H9 (cell line): ENCODE results near the gene SLC17A3. TPM values are rescaled to one million over a fixed set of nuclear protein-coding genes. Genes with fewer than 3 reads are reported as not detected.

Source experiments
- DNase-seq: peaks from one replicate; pipeline ENCODE4 v3.0.0-alpha.2; 2017
- H2AFZ ChIP-seq: one replicate; pipeline ENCODE4 v1.6.1; 2013; ENCODE audit warnings: mild to moderate bottlenecking, low read length, control low read depth, moderate library complexity
- H2AK5ac ChIP-seq: 2 replicates; pipeline ENCODE4 v1.6.1; 2013; ENCODE audit warnings: low read length, control low read depth, mixed read lengths; ENCODE audit not compliant: insufficient read length
- H2BK120ac ChIP-seq: one replicate; pipeline ENCODE4 v1.6.1; 2013; ENCODE audit warnings: low read depth, mild to moderate bottlenecking, low read length, control low read depth, inconsistent platforms; ENCODE audit not compliant: poor library complexity, severe bottlenecking
- H2BK12ac ChIP-seq: 2 replicates; pipeline ENCODE4 v1.6.1; 2013; ENCODE audit warnings: low read length, control low read depth, mixed read lengths, low read depth; ENCODE audit not compliant: insufficient read length
- H2BK15ac ChIP-seq: 2 replicates; pipeline ENCODE4 v1.6.1; 2013; ENCODE audit warnings: low read depth, low read length, control low read depth
- H2BK20ac ChIP-seq: one replicate; pipeline ENCODE4 v1.6.1; 2013; ENCODE audit warnings: low read depth, mild to moderate bottlenecking, low read length, control low read depth, inconsistent platforms; ENCODE audit not compliant: poor library complexity, severe bottlenecking
- H2BK5ac ChIP-seq: 2 replicates; pipeline ENCODE4 v1.6.1; 2013; ENCODE audit warnings: low read length, control low read depth, mixed read lengths; ENCODE audit not compliant: insufficient read length
- H3K14ac ChIP-seq: 2 replicates; pipeline ENCODE4 v1.6.1; 2013; ENCODE audit warnings: low read length, control low read depth; ENCODE audit not compliant: insufficient read depth
- H3K18ac ChIP-seq: 2 replicates; pipeline ENCODE4 v1.6.1; 2013; ENCODE audit warnings: low read depth, mild to moderate bottlenecking, mixed read lengths, low read length, control low read depth; ENCODE audit not compliant: insufficient read length
- H3K23ac ChIP-seq: 2 replicates; pipeline ENCODE4 v1.6.1; 2013; ENCODE audit warnings: low read length, control low read depth, mixed read lengths, low read depth; ENCODE audit not compliant: insufficient read length
- H3K23me2 ChIP-seq: 2 replicates; pipeline ENCODE4 v1.6.1; 2013; ENCODE audit warnings: low read depth, mild to moderate bottlenecking, mixed read lengths, low read length, control low read depth; ENCODE audit not compliant: insufficient read length, poor library complexity, severe bottlenecking
- H3K27ac ChIP-seq: 2 replicates; pipeline ENCODE4 v1.5.1; 2013; ENCODE audit warnings: low read length, control low read depth, mixed read lengths, low read depth; ENCODE audit not compliant: insufficient read length
- H3K27me3 ChIP-seq: 2 replicates; pipeline ENCODE4 v1.6.1; 2013; ENCODE audit warnings: low read length, control low read depth, inconsistent platforms; ENCODE audit not compliant: insufficient read depth
- H3K4ac ChIP-seq: 2 replicates; pipeline ENCODE4 v1.6.1; 2013; ENCODE audit warnings: low read depth, mild to moderate bottlenecking, control low read depth, inconsistent platforms, low read length, moderate library complexity
- H3K4me1 ChIP-seq: 2 replicates; pipeline ENCODE4 v1.6.1; 2013; ENCODE audit warnings: low read length, control low read depth, inconsistent platforms; ENCODE audit not compliant: insufficient read depth
- H3K4me2 ChIP-seq: 2 replicates; pipeline ENCODE4 v1.6.1; 2013; ENCODE audit warnings: low read length, control low read depth, mixed read lengths; ENCODE audit not compliant: insufficient read length, insufficient read depth
- H3K56ac ChIP-seq: 2 replicates; pipeline ENCODE4 v1.6.1; 2013; ENCODE audit warnings: low read depth, mild to moderate bottlenecking, mixed read lengths, low read length, control low read depth; ENCODE audit not compliant: insufficient read length
- H3K79me1 ChIP-seq: 2 replicates; pipeline ENCODE4 v1.6.1; 2013; ENCODE audit warnings: low read depth, mild to moderate bottlenecking, moderate library complexity, low read length, control low read depth, inconsistent platforms; ENCODE audit not compliant: insufficient read depth, poor library complexity, severe bottlenecking
- H3K79me2 ChIP-seq: 2 replicates; pipeline ENCODE4 v1.6.1; 2013; ENCODE audit warnings: low read length, control low read depth, inconsistent platforms; ENCODE audit not compliant: insufficient read depth
- H3K9ac ChIP-seq: 2 replicates; pipeline ENCODE4 v1.6.1; 2013; ENCODE audit warnings: low read length, control low read depth, mixed read lengths; ENCODE audit not compliant: insufficient read length; ENCODE audit errors: extremely low read depth
- H3K9me3 ChIP-seq: one replicate; pipeline ENCODE4 v1.6.1; 2013; ENCODE audit warnings: low read depth, low read length, inconsistent platforms; ENCODE audit not compliant: control insufficient read depth
- H3T11ph ChIP-seq: one replicate; pipeline ENCODE4 v1.6.1; 2013; ENCODE audit warnings: mild to moderate bottlenecking, low read length, control low read depth, inconsistent platforms
- H4K20me1 ChIP-seq: one replicate; pipeline ENCODE4 v1.6.1; 2013; ENCODE audit not compliant: control insufficient read depth, insufficient read length, insufficient read depth
- H4K5ac ChIP-seq: 2 replicates; pipeline ENCODE4 v1.6.1; 2013; ENCODE audit warnings: low read depth, mild to moderate bottlenecking, mixed read lengths, low read length, control low read depth; ENCODE audit not compliant: insufficient read length
- H4K8ac ChIP-seq: replicated peaks from 2 replicates; pipeline ENCODE4 v1.6.1; 2013; ENCODE audit warnings: low read length, control low read depth, mixed read lengths, low read depth; ENCODE audit not compliant: insufficient read length
- H4K91ac ChIP-seq: 2 replicates; pipeline ENCODE4 v1.6.1; 2013; ENCODE audit warnings: low read depth, mild to moderate bottlenecking, moderate library complexity, mixed read lengths, low read length, control low read depth; ENCODE audit not compliant: insufficient read length
- H3K27ac Mint-ChIP-seq, 3 experiments: 2 replicates in 2 of 3; 3 replicates in 1 of 3; pipeline ENCODE4 v1.8.0; 2020 to 2021; ENCODE audit warnings: mixed read lengths in 3 of 3, mild to moderate bottlenecking in 1 of 3, moderate library complexity in 1 of 3
- H3K27me3 Mint-ChIP-seq: 2 replicates; pipeline ENCODE4 v1.8.0; 2021; ENCODE audit warnings: low read depth, mild to moderate bottlenecking, moderate library complexity, mixed read lengths
- H3K36me3 Mint-ChIP-seq, 3 experiments: 2 replicates in 2 of 3; 3 replicates in 1 of 3; pipeline ENCODE4 v1.8.0; 2020 to 2021; ENCODE audit warnings: low read depth in 3 of 3, mixed read lengths in 3 of 3; ENCODE audit not compliant: insufficient read depth in 1 of 3
- H3K4me1 Mint-ChIP-seq, 2 experiments: 2 replicates each; pipeline ENCODE4 v1.8.0; 2020; ENCODE audit warnings: mixed read lengths in 2 of 2
- H3K4me3 Mint-ChIP-seq, 2 experiments: 2 replicates in 1 of 2; 3 replicates in 1 of 2; pipeline ENCODE4 v1.8.0; 2020 to 2021; ENCODE audit warnings: mild to moderate bottlenecking in 2 of 2, mixed read lengths in 2 of 2, moderate library complexity in 1 of 2
- H3K9me3 Mint-ChIP-seq, 2 experiments: 2 replicates in 1 of 2; 3 replicates in 1 of 2; pipeline ENCODE4 v1.8.0; 2020; ENCODE audit warnings: mild to moderate bottlenecking in 2 of 2, mixed read lengths in 2 of 2, moderate library complexity in 1 of 2
- CTCF ChIP-seq: fragments of 200-600 bp; sonication (generic); conservative IDR thresholded peaks from 3 replicates; pipeline ENCODE4 v1.8.0; 2021; ENCODE audit warnings: antibody characterized with exemption, mild to moderate bottlenecking
- WGBS: extraction: QIAGEN DNeasy Blood & Tissue Kit; methylation state at CpG from one replicate; pipeline ENCODE4 v1.1.7; 2013; ENCODE audit warnings: missing lambda C conversion rate, low lambda C conversion rate, mixed read lengths; ENCODE audit not compliant: insufficient read length; ENCODE audit errors: extremely low coverage; 5-methylcytosine and 5-hydroxymethylcytosine counted together
- total RNA-seq: library from RNA; stranded (reverse); gene quantifications from 2 replicates; pipeline ENCODE4 v1.2.1, GENCODE V29; 2021

SLC17A3 gene
- total RNA-seq, 1 experiment from 2014 or later, result not detected

DNA sequence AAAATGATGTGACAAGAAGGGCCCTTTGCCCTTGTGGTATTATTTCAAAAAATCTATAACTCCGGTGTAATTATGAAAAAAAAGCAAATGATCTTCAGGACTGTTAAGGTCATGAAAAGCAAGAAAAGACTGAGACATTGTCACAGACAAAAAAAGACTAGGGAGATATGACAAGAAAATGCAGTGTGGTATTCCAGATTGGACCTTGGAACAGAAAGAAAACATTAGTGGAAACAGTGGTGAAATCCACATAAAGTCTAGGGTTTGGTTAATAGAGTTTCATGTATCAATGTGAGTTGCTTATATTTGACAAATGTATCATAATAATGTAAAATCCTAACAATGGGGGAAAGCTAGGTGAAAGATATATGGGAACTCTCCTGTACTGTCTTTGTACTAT is 26.8 kb upstream of the SLC17A3 start:
- peaks cover 5% of the 10 kb centered on the region; the same call in 1 of the 2 replicates for H3K4me1 ChIP-seq
- no peak for TF ChIP-seq CTCF
- no peak overlapping the region for H2BK15ac ChIP-seq
- H2BK120ac ChIP-seq, result no peak overlapping the region
- H3K23ac ChIP-seq, result no peak overlapping the region
- no peak overlapping the region for H3K14ac ChIP-seq
- no peak overlapping the region for H3K27ac Mint-ChIP-seq
- no peak overlapping the region for H4K5ac ChIP-seq
- no peak overlapping the region for H3K27ac ChIP-seq
- no peaks in the 10 kb centered on the region for H4K20me1 ChIP-seq
- H2AFZ ChIP-seq, result no peak overlapping the region
- no peak overlapping the region for H4K8ac ChIP-seq
- WGBS, result no CpG with 5 or more reads among the region's 1 CpG
- DNase-seq, result no peak
- H2AK5ac ChIP-seq, result no peak overlapping the region
- no peaks in the 10 kb centered on the region for H3K9me3 ChIP-seq
- H3K56ac ChIP-seq, result no peak overlapping the region
- H4K91ac ChIP-seq, result no peak overlapping the region
- H2BK5ac ChIP-seq, result no peak overlapping the region
- peaks cover 23% of the 10 kb centered on the region in 2 experiments for H3K4me1 Mint-ChIP-seq
- H3K79me2 ChIP-seq, result no peaks in the 10 kb centered on the region
- no peaks in the 10 kb centered on the region for H3K79me1 ChIP-seq
- no peaks in the 10 kb centered on the region for H3K27me3 Mint-ChIP-seq
- no peak overlapping the region for H3K9ac ChIP-seq
- H3K4me3 Mint-ChIP-seq, result no peak overlapping the region
- no peaks in the 10 kb centered on the region for H3K36me3 Mint-ChIP-seq
- H2BK20ac ChIP-seq, result no peak overlapping the region
- H3K4me2 ChIP-seq, result no peak overlapping the region
- H3T11ph ChIP-seq, result no peak overlapping the region
- no peaks in the 10 kb centered on the region for H3K27me3 ChIP-seq
- H2BK12ac ChIP-seq, result no peak overlapping the region
- H3K4ac ChIP-seq, result no peak overlapping the region
- H3K18ac ChIP-seq, result no peak overlapping the region
- no peaks in the 10 kb centered on the region for H3K9me3 Mint-ChIP-seq
- H3K23me2 ChIP-seq, result no peaks in the 10 kb centered on the region
